Measurements from ENCODE around the gene PAH.

DNA sequence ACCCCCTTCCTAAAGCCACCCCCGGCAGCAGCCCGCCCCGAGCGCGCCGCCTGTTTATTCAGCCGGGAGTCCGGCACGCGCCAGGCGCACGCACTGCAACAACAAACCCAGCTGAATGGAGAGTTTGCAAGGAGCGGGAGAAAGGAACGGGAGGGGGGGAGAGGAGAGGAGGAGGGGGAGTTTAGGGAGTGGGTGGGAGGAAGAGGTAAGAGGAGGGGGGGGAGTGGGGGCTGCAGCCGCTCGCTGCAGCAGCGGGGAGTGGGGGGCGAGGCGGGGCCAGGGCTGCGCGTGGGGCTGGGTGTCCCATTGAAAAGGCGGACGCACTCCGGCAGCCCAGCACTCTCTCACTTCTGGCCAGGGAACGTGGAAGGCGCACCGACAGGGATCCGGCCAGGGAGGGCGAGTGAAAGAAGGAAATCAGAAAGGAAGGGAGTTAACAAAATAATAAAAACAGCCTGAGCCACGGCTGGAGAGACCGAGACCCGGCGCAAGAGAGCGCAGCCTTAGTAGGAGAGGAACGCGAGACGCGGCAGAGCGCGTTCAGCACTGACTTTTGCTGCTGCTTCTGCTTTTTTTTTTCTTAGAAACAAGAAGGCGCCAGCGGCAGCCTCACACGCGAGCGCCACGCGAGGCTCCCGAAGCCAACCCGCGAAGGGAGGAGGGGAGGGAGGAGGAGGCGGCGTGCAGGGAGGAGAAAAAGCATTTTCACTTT lies 40.5 kb upstream of the PAH start, which contains the start of gene ASCL1:
- TF ChIP-seq POLR2AphosphoS5 (IDR thresholded peaks at IDR 0.05; ENCODE audit: low read depth, low read length) (no peak), EZH2phosphoT487 (IDR thresholded peaks at IDR 0.05; ENCODE audit: borderline replicate concordance, low read depth) (no peak), EP300 (IDR thresholded peaks at IDR 0.05; ENCODE audit: borderline replicate concordance in 1 of 2, low read depth in 1 of 2, low read length in 1 of 2) (no peak), GATA2 (CRISPR knock-in tag; IDR thresholded peaks at IDR 0.05) (no peak)
- TF ChIP-seq, protein P1, sequence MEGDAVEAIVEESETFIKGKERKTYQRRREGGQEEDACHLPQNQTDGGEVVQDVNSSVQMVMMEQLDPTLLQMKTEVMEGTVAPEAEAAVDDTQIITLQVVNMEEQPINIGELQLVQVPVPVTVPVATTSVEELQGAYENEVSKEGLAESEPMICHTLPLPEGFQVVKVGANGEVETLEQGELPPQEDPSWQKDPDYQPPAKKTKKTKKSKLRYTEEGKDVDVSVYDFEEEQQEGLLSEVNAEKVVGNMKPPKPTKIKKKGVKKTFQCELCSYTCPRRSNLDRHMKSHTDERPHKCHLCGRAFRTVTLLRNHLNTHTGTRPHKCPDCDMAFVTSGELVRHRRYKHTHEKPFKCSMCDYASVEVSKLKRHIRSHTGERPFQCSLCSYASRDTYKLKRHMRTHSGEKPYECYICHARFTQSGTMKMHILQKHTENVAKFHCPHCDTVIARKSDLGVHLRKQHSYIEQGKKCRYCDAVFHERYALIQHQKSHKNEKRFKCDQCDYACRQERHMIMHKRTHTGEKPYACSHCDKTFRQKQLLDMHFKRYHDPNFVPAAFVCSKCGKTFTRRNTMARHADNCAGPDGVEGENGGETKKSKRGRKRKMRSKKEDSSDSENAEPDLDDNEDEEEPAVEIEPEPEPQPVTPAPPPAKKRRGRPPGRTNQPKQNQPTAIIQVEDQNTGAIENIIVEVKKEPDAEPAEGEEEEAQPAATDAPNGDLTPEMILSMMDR (IDR thresholded peaks at IDR 0.05): no peak

Measured in SK-N-SH (cell line).